ENCODE results near the gene WFIKKN2. TPM values are rescaled to one million over a fixed set of nuclear protein-coding genes. Genes with fewer than 3 reads are reported as not detected.

WFIKKN2 gene
- total and polyA plus RNA-seq, 2 experiments from 2014 or later: not detected

GRCh38 chr17:50842506-50843149 is 7.2 kb downstream of the WFIKKN2 start:
- peak overlapping the region; percentile 83; the same call in 1 of the 2 replicates for H2AFZ ChIP-seq
- no peak for ATAC-seq
- no peak overlapping the region for H3K4me3 Mint-ChIP-seq
- no peaks in the 10 kb centered on the region; the same call in 1 of the 2 replicates for H3K4me1 ChIP-seq (ENCODE audit: insufficient read depth)
- no peaks in the 10 kb centered on the region for H3K79me2 ChIP-seq (replicated peaks; ENCODE audit: insufficient read depth)
- DNase-seq (ENCODE audit: low spot score): no peak
- no peaks in the 10 kb centered on the region for H3K36me3 ChIP-seq (ENCODE audit: insufficient read depth)
- H3K27ac Mint-ChIP-seq: no peak overlapping the region
- peaks cover 6% of the 10 kb centered on the region for H3K27me3 Mint-ChIP-seq (ENCODE audit: insufficient read depth, low read depth, poor library complexity)
- H3K9me3 Mint-ChIP-seq: no peaks in the 10 kb centered on the region
- H3K4me2 ChIP-seq: no peak overlapping the region
- H3K4me3 ChIP-seq: no peak overlapping the region
- no peak overlapping the region for H3K27ac ChIP-seq (ENCODE audit: low read depth)
- H3F3A ChIP-seq (replicated peaks; ENCODE audit: low read depth): no peaks in the 10 kb centered on the region
- H3K36me3 Mint-ChIP-seq (ENCODE audit: low read depth): no peaks in the 10 kb centered on the region
- H3K9me2 ChIP-seq (ENCODE audit: insufficient read depth): no peaks in the 10 kb centered on the region
- H3K4me1 Mint-ChIP-seq: peaks cover 11% of the 10 kb centered on the region; the same call in 2 of the 3 replicates
- no peaks in the 10 kb centered on the region for H4K20me1 ChIP-seq (replicated peaks; ENCODE audit: insufficient read depth)
- H3K27me3 ChIP-seq (ENCODE audit: insufficient read depth): no peaks in the 10 kb centered on the region
- TF ChIP-seq POLR2AphosphoS5 (IDR thresholded peaks at IDR 0.05; ENCODE audit: low read depth): no peak
- TF ChIP-seq EZH2 (IDR thresholded peaks at IDR 0.05; ENCODE audit: low read depth, unreplicated experiment): no peak
- TF ChIP-seq STAT1 (IDR thresholded peaks at IDR 0.05; ENCODE audit: unreplicated experiment): no peak
- TF ChIP-seq CTCF (conservative IDR thresholded peaks at IDR 0.05; ENCODE audit: low read depth in 2 of 2): no peak
- TF ChIP-seq JUNB (IDR thresholded peaks at IDR 0.05; ENCODE audit: unreplicated experiment): no peak

- no peaks in the 10 kb centered on the region for H3K36me3 ChIP-seq (ENCODE audit: insufficient read depth)
- no peak overlapping the region for H3K27ac ChIP-seq (ENCODE audit: low read depth)
- Mint-ChIP-seq H3K36me3 (ENCODE audit: low read depth) (no peaks in the 10 kb centered on the region), H3K27me3 (ENCODE audit: insufficient read depth, low read depth, poor library complexity) (peaks cover 6% of the 10 kb centered on the region), H3K4me3 (no peak overlapping the region), H3K4me1 (peaks cover 8% of the 10 kb centered on the region; the same call in 2 of the 3 replicates), H3K27ac (no peak overlapping the region), H3K9me3 (no peaks in the 10 kb centered on the region)
- H3K27me3 ChIP-seq (ENCODE audit: insufficient read depth): no peaks in the 10 kb centered on the region
- no peaks in the 10 kb centered on the region for H3K9me2 ChIP-seq (ENCODE audit: insufficient read depth)
- ATAC-seq (no peak), DNase-seq (ENCODE audit: low spot score) (no peak)
- no peaks in the 10 kb centered on the region for H3F3A ChIP-seq (replicated peaks; ENCODE audit: low read depth)
- no peak overlapping the region; the same call in 1 of the 2 replicates for H2AFZ ChIP-seq
- no peaks in the 10 kb centered on the region; the same call in 1 of the 2 replicates for H3K4me1 ChIP-seq (ENCODE audit: insufficient read depth)
- no peaks in the 10 kb centered on the region for H3K79me2 ChIP-seq (replicated peaks; ENCODE audit: insufficient read depth)
- H3K4me3 ChIP-seq: no peak overlapping the region
- no peak for TF ChIP-seq STAT1 (IDR thresholded peaks at IDR 0.05; ENCODE audit: unreplicated experiment)
- TF ChIP-seq JUNB (IDR thresholded peaks at IDR 0.05; ENCODE audit: unreplicated experiment): no peak
- no peak overlapping the region for H3K4me2 ChIP-seq
- no peaks in the 10 kb centered on the region for H4K20me1 ChIP-seq (replicated peaks; ENCODE audit: insufficient read depth)
These were observed 7.9 kb downstream of the WFIKKN2 start for GRCh38 chr17:50843150-50843905.

- Histone ChIP-seq H2AFZ (no peak overlapping the region), H3K27me3 (ENCODE audit: insufficient read depth) (no peaks in the 10 kb centered on the region), H3K9me2 (ENCODE audit: insufficient read depth) (no peaks in the 10 kb centered on the region), H3K4me2 (no peak overlapping the region), H3F3A (replicated peaks; ENCODE audit: low read depth) (no peaks in the 10 kb centered on the region), H4K20me1 (replicated peaks; ENCODE audit: insufficient read depth) (no peaks in the 10 kb centered on the region), H3K79me2 (replicated peaks; ENCODE audit: insufficient read depth) (no peaks in the 10 kb centered on the region), H3K36me3 (ENCODE audit: insufficient read depth) (no peaks in the 10 kb centered on the region), H3K4me3 (no peak overlapping the region), H3K4me1 (ENCODE audit: insufficient read depth) (no peaks in the 10 kb centered on the region; the same call in 1 of the 2 replicates), H3K27ac (ENCODE audit: low read depth) (no peak overlapping the region)
- DNase-seq (ENCODE audit: low spot score) (no peak), ATAC-seq (no peak)
- 0 out of 2 replicates have a peak overlapping the region, but pooled peaks have one; percentile 44 for H3K27ac Mint-ChIP-seq
- peaks cover 6% of the 10 kb centered on the region for H3K27me3 Mint-ChIP-seq (ENCODE audit: insufficient read depth, low read depth, poor library complexity)
- peaks cover 5% of the 10 kb centered on the region; the same call in 2 of the 3 replicates for H3K4me1 Mint-ChIP-seq
- no peaks in the 10 kb centered on the region for H3K36me3 Mint-ChIP-seq (ENCODE audit: low read depth)
- no peaks in the 10 kb centered on the region for H3K9me3 Mint-ChIP-seq
- H3K4me3 Mint-ChIP-seq: no peak overlapping the region
- TF ChIP-seq CTCF (conservative IDR thresholded peaks at IDR 0.05; ENCODE audit: low read depth in 2 of 2) (no peak), STAT1 (IDR thresholded peaks at IDR 0.05; ENCODE audit: unreplicated experiment) (no peak), POLR2AphosphoS5 (IDR thresholded peaks at IDR 0.05; ENCODE audit: low read depth) (no peak), ZNF114 (CRISPR knock-in tag; IDR thresholded peaks at IDR 0.05) (no peak), ETS1 (IDR thresholded peaks at IDR 0.05) (no peak), JUNB (IDR thresholded peaks at IDR 0.05; ENCODE audit: unreplicated experiment) (no peak), EZH2 (IDR thresholded peaks at IDR 0.05; ENCODE audit: low read depth, unreplicated experiment) (no peak), CREB1 (CRISPR knock-in tag; IDR thresholded peaks at IDR 0.05; ENCODE audit: low read depth) (no peak), NANOG (IDR thresholded peaks at IDR 0.05; ENCODE audit: borderline replicate concordance) (no peak)
These were observed 8.8 kb downstream of the WFIKKN2 start for GRCh38 chr17:50844117-50844700.

Data from GM23338 (cell line).